ENCODE results near the gene C7. TPM values are rescaled to one million over a fixed set of nuclear protein-coding genes. Genes with fewer than 3 reads are reported as not detected.

C7 gene
- total and polyA plus RNA-seq, 2 of the 13 experiments (the other 11 are each of a cell fraction or from before 2014, with no cell fraction given), result 1.7 to 3.5 TPM

- TF ChIP-seq SOX13 (IDR thresholded peaks at IDR 0.05) (no peak), SOX13 (CRISPR knock-in tag; conservative IDR thresholded peaks at IDR 0.05 in 1 of 2, IDR thresholded peaks at IDR 0.05 in 1 of 2) (no peak), SRY (CRISPR knock-in tag; IDR thresholded peaks at IDR 0.05) (no peak), ZNF567 (CRISPR knock-in tag; IDR thresholded peaks at IDR 0.05; ENCODE audit: borderline replicate concordance) (no peak)
These were observed 33.3 kb upstream of the C7 start (continued) for GRCh38 chr5:40875958-40876357.

- no peak for ATAC-seq
- Histone ChIP-seq H4K20me1 (ENCODE audit: insufficient read depth, low read length) (no peaks in the 10 kb centered on the region), H2AFZ (ENCODE audit: low read length) (no peak overlapping the region), H3K4me2 (ENCODE audit: low read depth, low read length) (no peak overlapping the region), H3K79me2 (ENCODE audit: insufficient read depth, low read length) (no peaks in the 10 kb centered on the region), H3K4me1 (ENCODE audit: insufficient read depth, low read length) (0 out of 2 replicates have a peak, but pooled peaks cover 4% of the 10 kb centered on the region), H3K9me3 (ENCODE audit: low read length) (peaks cover 5% of the 10 kb centered on the region; the same call in 1 of the 2 replicates), H3K4me3 (replicated peaks in 1 of 3; ENCODE audit: insufficient read depth in 1 of 3, low read depth in 2 of 3, low read length in 3 of 3) (no peak overlapping the region), H3K9ac (ENCODE audit: insufficient read depth, low read depth, low read length) (no peak overlapping the region), H3K36me3 (replicated peaks in 1 of 2; ENCODE audit: control insufficient read depth in 1 of 2, insufficient read depth in 2 of 2, low read length in 2 of 2) (no peaks in the 10 kb centered on the region), H3K27ac (ENCODE audit: extremely low read length, insufficient read depth, low read length) (no peak overlapping the region), H3K27me3 (ENCODE audit: control insufficient read depth in 1 of 2, insufficient read depth in 2 of 2, low read length in 2 of 2) (no peaks in the 10 kb centered on the region)
- DNase-seq (ENCODE audit: low spot score), result no peak
- no peak for TF ChIP-seq MATR3 (CRISPR knock-in tag; IDR thresholded peaks at IDR 0.05)
- TF ChIP-seq FOSL2 (CRISPR knock-in tag; IDR thresholded peaks at IDR 0.05), result peak; percentile 72
- in situ Hi-C loops (cut with HindIII; ENCODE audit: extremely low pct_ligation_motif_present, low pct_unique_long_range_greater_than_20kb), result loop anchor here (5.0 kb wide), 1 partner anchor 120 kb away; the partner anchor contains the start of gene TTC33
- intact Hi-C loops (cut with micrococcal nuclease; ENCODE audit: unreplicated experiment), result loop anchor here (5.0 kb wide), 1 partner anchor 930 kb away; no protein-coding TSS in a partner anchor
- ChIA-PET CTCF (ENCODE audit: low intra/inter-chr PET ratio, low total read pairs) (no interaction called here), POLR2A (no interaction called here)
- WGBS (ENCODE audit: low lambda C conversion rate), result 58% methylated on average over 6 of the region's 6 CpGs
- BruUV-seq (replicated peaks), result no TSS peak
- no peak for FAIRE-seq
These were observed 31.8 kb upstream of the C7 start for GRCh38 chr5:40877371-40877988.
